HG02642 (cell line): ENCODE data around the gene GPR142.

Experiments used
- ATAC-seq: cut with Tn5 transposase; IDR thresholded peaks from one replicate; pipeline ENCODE4 v1.9.1; 2021; ENCODE audit warnings: mild to moderate bottlenecking; ENCODE audit not compliant: unreplicated experiment, poor library complexity

The GPR142 gene

DNA sequence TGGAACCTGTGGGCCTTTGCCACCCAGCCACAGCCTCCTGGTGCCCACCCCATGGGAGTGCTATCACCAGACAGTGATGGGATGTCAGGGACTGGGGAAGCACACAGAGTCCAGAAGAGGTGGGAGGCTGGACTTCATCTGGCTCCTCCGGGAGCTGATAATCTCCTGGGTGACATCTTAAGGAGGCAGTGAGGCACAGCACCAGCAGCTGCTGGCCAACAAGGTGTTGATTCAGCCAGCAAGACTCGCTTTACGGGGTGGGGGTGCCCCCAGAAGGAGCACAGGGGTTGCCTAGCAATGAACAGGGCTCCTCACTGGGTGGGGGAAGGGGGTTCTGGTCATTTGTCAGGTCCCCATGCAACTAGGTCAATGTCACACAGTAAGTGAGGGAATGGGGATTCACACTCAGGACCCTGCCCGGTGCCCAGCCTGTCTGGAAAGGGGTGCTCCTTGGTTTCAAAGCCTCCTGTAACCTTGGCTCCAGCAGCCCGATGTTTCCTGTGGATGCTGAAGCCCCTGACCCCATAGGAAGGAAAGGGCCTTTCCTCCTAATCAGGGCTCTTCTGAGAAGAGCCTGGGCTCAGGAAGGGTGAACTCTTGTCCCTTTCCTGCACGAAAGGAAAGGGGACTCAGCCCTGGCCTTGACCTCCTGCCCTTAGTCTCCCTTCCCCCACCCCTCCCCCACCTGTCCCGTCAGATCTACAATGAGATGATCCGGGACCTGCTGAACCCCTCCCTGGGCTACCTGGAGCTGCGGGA lies 23.6 kb upstream of the GPR142 start:
- no peak for ATAC-seq

DNA sequence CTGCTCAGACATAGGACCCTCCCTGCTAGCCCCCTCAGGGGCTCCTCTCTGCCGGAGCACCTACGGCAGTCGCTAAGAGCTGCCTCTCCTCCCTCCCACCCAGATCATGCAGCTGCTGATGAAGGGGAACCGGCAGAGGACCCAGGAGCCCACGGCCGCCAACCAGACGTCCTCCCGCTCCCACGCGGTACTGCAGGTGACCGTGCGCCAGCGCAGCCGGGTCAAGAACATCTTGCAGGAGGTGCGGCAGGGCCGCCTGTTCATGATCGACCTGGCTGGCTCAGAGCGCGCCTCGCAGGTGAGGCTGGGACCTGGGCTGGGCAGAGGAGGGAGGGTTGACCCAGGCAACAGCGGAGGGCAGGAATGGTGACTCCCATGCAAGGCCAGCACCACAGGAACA lies 22.6 kb upstream of the GPR142 start:
- ATAC-seq, result no peak

DNA sequence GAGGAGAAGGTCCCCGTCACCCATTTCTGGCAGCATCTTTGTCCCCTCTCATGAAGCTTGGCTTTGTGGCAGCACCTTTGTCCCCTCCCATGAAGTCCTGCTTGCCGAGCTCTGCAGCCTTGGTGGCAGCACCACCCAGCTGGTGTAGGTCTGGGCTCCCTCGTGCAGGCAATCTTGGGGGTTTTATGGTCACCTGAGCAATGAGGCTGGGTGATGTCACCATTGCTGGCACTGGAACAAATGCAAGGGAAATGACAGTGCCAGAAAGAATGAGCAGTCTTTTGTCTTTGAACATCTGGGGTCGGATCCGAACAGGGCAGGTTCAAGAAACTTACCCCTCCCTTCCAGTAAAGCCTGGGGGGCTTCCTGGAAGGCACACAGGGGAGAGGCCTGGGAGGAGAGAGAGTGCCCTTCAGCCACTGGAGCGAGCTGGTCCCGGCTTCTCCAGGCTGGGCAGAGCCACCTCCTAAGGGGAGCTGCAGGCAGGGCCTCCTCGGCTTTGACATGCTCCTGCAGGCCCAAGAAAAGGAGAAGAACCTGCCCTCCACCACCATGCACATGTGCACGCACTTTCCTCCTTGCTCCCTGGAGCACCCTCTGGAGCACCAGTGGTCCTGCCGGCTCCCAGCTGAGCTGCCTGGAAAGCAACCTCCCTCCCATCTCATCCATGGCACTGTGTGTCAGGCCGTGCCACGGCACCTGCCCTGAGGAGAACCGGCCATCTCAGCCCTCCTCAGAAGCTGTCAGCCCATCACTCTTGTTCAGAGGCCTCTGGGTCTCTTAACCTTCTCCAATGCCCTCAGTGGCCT lies 21.7 kb upstream of the GPR142 start:
- ATAC-seq, result no peak

DNA sequence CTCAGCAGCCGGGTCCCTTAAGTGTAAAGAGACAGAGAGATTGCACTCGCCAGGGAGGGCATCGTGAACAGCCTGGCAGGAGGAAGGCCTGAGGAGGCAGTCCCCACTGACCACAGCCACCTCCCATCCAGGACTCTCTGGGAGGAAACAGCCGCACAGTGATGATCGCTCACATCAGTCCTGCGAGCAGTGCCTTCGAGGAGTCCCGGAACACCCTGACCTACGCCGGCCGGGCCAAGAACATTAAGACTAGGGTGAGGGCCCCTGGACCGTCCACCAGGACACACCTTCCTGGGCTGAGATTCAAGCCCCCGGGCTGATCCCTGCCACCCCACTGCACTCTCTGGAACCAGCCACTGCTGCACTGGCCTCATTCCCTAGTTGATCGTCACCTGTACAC lies 19.7 kb upstream of the GPR142 start:
- no peak for ATAC-seq

DNA sequence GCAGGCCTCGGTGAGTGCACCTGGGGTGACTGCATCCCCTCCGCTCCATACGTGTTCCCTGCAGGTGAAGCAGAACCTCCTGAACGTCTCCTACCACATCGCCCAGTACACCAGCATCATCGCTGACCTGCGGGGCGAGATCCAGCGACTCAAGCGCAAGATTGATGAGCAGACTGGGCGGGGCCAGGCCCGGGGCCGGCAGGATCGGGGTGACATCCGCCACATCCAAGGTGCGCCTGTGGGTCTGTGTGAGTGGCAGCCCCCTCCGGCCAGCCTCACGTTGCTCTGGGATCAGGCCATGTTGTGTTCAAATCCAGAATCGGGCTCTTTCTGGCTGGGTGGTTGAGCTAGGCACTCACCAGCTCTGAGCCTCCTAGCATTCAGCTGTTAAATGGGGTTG lies 18.2 kb upstream of the GPR142 start:
- ATAC-seq, result no peak

DNA sequence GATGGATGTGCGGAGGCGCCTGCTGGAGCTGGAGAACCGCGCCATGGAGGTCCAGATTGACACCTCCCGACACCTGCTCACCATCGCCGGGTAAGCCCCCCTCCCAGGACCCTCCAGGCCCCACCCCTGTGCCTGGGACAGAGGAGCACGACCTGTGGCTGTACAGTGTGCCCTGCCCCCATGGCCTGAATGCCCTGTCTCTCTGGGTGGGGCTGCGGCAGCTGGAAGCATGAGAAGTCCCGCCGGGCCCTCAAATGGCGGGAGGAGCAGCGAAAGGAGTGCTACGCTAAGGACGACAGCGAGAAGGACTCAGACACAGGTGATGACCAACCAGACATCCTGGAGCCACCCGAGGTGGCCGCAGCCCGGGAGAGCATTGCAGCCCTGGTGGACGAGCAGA lies 16.8 kb upstream of the GPR142 start:
- ATAC-seq, result no peak

DNA sequence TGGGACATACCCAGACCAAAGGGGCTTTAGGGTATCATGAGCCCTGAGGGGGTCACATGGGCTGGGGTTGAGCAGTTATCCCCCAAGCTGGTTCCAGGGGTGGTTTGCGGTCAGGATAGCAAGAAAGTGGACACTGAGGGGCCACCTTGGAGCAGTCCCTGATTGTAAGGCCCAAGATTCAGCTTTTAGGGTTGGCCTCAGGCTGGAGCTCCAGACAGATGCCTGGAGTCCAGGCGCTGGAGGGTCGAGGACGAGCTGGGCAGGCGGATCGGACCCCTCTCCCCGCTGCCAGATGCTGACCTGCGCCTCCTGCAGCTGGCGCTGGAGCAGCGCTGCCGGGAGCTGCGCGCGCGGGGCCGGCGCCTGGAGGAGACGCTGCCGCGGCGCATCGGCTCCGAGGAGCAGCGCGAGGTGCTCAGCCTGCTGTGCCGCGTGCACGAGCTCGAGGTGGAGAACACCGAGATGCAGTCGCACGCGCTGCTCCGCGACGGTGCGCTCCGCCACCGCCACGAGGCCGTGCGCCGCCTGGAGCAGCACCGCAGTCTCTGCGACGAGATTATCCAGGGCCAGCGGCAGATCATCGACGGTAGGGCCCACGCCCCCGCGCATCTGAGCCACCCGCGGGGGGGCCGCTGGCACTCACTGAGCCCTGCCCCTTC lies 15.6 kb upstream of the GPR142 start:
- no peak for ATAC-seq

DNA sequence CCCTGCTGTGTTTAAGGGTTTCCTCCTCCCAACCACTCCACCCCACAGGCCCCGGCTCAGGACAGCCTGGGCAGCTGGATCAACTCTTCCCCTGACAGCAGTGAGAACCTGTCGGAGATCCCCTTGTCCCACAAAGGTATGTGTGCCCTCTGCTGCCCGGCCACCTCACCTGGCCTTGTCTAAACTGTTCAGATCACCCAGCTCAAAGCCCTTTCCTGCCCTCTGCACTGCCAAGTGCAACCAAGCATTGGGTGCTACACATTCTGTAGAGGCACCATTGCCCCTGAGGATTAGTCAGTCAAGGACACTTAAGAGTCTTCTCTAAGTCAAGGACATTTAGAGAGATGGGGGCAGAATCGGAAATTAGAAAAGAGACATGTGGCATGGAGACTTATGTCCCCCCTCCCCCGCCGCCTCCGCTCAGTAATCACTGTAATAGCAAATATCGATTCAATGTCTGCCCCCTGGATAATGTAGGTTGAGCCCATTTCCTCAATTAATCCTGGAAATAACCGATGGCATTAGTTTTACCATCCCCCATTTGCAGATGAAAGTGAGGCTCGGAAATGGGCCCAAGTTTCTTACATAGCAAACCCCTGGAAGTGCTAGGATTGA lies 13.8 kb upstream of the GPR142 start:
- ATAC-seq, result no peak

DNA sequence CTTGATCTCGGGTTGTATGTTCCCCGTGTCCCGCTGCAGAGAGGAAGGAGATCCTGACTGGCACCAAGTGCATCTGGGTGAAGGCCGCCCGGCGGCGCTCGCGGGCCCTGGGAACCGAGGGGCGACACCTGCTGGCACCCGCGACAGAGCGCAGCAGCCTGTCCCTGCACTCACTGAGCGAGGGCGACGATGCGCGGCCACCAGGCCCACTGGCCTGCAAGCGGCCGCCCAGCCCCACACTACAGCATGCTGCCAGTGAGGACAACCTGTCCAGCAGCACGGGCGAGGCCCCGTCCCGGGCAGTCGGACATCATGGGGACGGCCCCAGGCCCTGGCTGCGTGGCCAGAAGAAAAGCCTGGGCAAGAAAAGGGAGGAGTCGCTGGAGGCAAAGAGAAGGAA lies 13.2 kb upstream of the GPR142 start:
- ATAC-seq, result no peak

DNA sequence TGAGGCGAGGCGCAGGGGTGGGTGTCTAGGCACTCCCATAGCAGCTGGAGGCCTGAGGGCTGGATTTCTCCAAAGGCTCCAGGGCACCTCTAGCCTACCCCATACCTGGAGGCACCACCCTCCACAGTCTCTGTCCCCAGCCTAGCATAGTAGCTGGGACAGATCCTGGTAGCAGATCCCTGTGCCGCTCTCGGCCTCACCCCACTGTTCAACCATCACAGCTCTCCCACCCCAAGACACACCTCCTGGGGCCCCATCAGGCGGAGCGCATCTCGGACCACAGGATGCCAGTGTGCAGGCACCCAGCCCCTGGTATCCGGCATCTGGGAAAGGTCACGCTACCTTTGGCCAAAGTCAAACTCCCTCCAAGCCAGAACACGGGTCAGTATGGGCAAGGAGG lies 12.7 kb upstream of the GPR142 start:
- no peak for ATAC-seq

DNA sequence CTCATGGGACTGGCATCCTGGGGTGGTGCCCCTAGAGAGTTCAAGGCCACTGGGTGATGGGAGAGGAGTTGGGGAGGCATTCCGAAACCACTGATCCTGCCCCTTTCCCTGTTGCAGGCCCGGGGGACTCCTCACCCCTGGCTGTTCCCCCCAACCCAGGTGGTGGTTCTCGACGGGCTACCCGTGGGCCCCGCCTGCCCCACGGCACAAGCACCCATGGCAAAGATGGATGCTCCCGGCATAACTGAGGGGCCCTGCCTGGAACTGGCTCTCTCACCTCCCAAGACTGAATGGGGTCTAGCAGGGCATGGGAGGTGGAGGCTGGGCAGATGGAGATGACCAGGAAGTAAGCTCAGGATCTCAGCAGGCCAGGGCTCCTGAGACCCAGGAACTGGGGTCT lies 12.2 kb upstream of the GPR142 start:
- ATAC-seq, result no peak

DNA sequence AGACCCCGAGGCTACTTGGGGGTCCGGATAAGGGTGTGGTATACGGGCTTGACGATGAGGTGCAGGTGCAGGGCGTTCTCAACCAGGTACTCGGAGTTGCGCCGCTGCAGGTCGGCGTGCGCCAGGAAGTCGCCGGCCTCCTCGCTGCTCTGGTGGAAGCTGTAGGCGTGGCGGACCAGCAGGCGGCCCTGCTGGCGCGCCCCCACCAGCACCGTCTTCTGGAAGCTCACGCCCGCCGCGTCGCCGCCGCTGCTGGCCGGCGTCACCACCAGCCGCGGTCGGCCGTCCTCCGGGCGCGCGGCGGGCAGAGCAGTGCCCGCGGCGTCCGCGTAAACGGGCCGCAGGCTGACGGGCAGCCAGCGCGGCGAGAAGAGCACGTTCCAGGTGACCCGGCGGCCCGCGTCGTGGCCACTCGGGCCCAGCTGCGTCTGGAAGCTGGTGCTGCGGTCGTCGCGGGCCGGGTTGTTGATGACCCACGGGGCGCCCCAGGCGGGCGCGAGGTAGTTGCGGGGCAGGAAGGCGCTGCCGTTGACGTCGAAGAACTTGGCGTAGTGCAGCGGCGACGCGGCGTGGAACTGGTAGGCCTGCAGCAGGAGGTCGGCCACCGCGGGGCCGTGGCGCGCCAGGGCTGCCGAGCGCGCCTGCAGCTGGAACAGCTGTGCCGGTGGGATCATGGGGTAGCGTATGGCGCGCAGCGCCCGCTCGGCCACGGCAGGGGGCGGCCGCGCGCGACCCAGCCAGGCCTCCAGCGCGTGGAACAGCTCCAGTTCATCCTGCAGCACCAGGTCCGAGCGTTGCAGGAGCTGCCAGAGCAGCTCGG lies 10.4 kb upstream of the GPR142 start:
- no peak for ATAC-seq

DNA sequence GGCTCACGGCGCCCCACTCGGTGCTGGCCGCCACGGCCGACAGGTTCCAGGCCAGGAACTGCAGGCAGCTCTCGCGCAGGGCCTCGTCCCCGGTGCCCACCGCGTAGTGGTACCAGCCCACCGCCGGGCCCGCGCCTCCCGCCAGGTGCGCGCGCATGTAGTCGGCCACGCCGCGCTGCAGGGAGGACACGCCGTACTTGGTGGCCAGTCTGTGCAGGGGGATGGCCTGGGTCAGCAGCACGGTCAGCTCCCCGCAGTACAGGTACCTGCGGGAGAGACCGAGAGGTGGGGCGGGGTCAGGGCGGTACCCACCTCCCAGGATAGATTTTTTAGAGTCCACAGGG lies 9.9 kb upstream of the GPR142 start:
- no peak for ATAC-seq

DNA sequence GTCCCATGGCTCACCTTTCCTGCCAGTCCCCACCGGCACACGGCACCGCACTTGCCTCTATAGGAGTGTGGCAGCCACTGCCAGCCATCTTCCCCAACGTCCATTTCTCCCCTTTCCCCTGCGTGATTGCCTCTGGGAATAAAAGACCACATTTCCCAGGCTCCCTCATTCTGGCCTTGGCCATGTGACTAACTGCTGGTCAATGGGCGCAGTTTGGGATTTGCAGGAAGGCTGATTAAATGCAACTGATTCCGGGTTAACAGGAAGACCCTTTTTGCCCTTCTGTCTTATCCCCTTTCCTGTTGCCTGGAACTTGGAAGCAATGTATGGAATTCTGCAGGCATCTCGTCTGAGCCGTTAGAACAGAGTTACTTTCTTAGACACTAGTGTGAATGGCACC lies 8.6 kb upstream of the GPR142 start:
- ATAC-seq, result no peak

DNA sequence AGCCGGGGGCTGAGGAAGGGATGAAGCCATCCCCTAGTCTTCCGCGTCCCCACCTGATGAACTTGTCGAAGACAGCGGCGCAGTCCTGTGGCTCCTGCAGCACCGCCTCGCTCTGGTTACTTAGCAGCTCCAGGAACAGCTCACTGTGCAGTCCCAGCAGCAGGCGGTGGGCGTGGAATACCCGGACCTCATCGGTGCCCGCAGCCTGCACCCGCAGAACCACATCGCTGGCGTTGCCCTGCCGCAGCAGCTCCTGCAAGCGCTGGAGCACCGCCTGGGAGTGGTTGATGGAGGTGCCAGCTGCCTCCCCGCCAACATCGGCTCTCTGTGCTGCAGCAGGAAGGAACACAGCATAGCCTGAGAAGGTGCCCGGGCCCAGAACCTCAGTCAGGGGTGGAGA lies 7.4 kb upstream of the GPR142 start:
- no peak for ATAC-seq

DNA sequence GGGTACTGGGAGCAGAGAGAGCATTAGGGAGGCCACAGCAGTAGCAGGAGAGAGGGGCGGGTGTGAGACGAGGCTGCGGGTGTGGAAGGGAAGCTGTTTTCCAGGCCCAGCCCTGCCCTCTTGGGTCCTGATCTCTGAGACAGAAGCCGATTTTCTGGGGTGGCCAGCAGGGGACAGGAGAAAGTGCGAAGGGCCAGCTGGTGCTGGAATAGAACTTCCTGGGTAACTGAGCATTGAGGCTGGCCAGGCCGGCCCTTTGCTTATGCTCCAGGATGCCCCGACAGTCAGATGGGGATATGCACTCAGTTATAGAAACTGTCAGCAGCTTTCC lies 6.4 kb upstream of the GPR142 start:
- ATAC-seq, result no peak

DNA sequence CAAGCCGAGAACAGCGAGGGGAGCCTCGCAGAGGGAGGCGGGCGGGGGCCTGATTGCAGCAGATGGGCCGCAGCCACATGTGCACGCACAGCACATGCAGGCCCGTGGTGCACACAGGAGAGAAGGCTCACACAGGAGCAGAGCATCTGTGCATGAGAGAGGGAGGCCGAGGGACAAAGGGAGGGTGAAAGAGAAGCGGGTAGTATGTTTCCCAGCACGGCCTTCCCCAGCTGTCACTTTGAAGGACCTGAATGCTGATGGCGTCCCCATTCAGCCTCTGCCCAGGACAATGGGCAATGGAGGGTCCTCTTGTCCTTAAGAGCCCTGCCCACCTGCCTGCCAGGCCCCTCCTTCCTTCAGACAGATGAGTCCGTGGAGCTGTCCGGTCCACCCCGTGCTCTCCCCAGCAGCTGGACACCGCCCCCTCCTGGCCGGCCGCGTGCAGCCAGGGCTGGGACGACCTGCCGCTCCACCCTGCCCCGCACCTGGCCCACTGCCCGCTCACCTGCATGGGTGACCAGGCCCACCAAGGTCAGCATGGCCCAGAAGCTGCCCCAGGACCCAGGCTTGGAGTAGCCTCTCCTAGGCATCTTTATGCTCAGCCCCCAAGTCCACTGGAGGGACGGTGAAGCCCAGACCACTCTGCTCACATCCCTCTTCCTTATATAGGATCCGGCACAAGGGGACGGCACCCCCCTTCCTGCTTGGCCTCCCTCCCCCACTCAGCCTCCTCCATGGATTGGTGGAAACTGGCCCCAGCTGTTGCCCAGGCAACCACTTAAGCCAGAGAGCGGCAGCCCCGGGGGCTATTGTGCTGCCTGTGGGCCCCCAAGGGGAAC lies 5.9 kb upstream of the GPR142 start, which contains the start of gene BTBD17:
BTBD17 (minus strand) TSS at position 639 of the 839 bp plus-strand sequence; CDS start at position 590, 49 bp downstream.
- ATAC-seq, result no peak

DNA sequence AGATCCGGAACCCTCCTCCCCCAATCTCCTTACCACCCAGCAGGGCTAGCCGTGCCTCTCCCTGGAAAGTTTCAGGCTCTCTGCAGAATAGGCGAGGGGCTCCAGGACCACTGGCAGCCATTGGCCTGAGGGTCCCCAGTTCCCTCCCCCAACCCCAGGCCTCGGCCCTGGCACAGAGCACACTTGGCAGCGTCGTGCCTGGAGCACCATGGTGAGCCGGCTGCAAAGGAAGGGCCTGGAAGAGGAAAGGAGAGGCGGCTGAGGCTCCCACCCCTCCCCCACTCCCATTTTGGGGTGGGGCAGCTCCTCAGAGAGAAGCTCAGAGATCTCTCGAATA lies 5.3 kb upstream of the GPR142 start:
- ATAC-seq, result no peak

DNA sequence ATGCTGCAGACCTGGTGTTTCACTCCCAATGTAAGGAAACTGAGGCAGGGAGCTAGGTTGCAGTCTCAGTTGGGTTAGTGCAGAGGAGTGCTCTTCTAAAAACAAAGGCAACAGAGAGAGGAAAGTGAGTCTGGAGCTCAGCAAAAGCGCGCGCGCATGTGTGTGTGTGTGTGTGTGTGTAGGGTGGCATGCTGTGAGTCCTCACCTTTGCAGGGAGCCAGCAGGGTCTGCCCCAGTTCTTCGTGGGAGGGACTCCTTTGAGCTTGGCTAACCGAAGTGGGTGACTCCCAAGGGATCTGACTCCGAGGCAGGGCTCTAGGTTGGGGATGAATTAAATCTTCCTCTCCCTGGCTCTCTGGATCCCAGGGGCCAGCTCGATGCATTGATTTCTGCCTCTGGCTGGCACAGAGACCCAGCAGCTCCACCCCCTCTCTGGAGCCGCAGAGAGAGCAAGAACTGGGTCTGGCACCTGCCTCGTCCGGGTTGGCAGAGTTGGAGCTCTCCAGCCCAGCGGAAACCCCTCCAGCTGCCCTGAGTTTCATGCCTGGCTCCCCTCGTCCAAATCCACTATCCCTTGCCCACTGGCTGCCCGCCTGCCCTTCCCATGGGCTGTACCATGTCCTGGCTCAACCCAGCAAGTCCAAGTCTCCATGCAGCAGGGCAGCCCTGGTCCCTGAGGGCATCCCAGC lies 4.4 kb upstream of the GPR142 start:
- ATAC-seq, result no peak
